ENCODE results near the gene MAPK8IP2.
"Not testable (repeated sequence)": the region's sequence is repeated elsewhere in the genome, so short reads cannot be mapped to it uniquely, and the experiment has no call there.

Gene MAPK8IP2

GRCh38 chr22:50641696-50642607 lies 41.4 kb downstream of the MAPK8IP2 start:
- no peak for DNase-seq

DNA sequence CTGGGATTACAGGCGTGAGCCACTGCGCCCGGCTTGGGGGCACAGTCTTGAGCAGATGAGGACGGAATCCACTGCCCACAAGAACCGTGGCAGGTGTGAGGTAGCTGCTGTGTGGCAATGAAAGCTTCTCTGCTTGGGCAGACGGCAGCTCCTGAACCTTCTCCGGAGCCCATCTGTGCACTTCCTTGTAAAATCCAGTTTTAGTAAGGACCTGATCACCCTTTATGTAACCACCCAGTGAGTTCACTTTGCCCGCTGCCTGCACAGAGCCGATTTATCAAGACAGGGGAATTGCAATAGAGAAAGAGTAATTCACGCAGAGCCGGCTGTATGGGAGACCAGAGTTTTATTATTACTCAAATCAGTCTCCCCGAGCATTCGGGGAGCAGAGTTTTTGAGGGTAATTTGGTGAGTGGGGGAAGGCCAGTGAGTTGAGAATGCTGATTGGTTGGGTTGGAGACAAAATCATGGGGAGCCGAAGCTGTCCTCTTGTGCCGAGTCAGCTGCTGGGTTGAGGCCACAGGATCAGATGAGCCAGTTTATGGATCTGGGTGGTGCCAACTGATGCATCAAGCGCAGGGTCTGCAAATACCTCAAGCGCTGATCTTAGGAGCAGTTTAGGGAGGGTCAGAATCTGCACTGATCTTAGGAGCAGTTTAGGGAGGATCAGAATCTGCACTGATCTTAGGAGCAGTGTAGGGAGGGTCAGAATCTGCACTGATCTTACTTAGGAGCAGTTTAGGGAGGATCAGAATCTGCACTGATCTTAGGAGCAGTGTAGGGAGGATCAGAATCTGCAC lies 42.6 kb downstream of the MAPK8IP2 start:
- DNase-seq = not testable (repeated sequence)

DNA sequence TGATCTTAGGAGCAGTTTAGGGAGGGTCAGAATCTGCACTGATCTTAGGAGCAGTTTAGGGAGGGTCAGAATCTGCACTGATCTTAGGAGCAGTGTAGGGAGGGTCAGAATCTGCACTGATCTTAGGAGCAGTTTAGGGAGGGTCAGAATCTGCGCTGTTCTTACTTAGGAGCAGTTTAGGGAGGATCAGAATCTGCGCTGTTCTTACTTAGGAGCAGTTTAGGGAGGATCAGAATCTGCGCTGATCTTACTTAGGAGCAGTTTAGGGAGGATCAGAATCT lies 43.2 kb downstream of the MAPK8IP2 start:
- DNase-seq = not testable (repeated sequence)

- DNase-seq = no peak
These were observed 52.7 kb downstream of the MAPK8IP2 start for GRCh38 chr22:50653256-50653655.

- not testable (repeated sequence) for DNase-seq
These were observed 54.1 kb downstream of the MAPK8IP2 start for GRCh38 chr22:50654664-50655063.

DNA sequence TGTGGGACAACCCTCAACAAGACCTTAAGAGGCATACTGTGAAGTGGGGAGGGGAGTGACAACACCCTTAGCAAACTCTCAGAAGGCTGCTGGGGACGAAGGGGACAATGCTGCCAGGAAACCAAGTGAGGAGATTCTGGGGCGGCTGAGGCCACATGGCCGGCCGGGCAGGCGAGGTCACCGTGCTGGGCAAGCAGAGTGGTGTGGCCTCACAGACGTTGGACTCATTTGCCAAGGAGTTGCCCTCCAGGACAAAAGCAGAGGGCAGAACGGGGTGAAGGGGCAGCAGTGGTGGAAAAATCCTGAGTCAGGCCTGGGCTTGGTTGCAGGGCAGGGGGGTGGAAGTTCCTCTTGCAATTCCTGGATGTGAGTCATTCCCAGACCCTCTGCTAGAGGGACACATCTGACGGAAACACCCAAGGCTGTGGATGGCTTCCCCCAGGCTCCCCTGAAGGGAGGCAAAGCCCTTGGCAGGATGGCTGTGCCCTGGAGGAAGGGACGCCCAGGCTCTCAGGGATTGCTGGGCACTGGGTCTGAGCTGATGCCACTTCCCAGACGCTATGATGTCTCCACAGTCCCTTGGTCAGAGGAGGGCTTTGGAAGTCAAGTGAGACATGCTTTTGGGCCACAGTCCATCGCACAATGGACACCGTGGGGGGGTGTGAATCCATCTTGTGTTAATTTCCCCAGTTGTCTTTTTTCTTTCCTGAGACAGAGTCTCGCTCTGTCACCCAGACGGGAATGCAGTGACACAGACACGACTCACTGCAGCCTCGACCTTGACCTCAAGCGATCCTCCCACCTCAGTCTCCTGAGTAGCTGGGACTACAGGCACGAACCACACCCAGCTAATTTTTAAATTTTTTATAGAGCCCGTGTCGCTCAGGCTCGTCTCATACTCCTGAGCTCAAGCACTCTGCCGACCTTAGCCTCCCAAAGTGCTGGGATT lies 55.8 kb downstream of the MAPK8IP2 start:
- peak; percentile 48 for DNase-seq

GRCh38 chr22:50657925-50658324 lies 57.3 kb downstream of the MAPK8IP2 start:
- no peak for DNase-seq

GRCh38 chr22:50659711-50660110 lies 59.1 kb downstream of the MAPK8IP2 start:
- not testable (repeated sequence) for DNase-seq

- DNase-seq = no peak
These were observed 59.7 kb downstream of the MAPK8IP2 start for GRCh38 chr22:50660306-50660705.

All from HCEC 1CT (cell line).